NCI-H146 treated with DMSO at 0.1 percent for 48 hours (cell line): Measurements from ENCODE around the gene TSPAN17.

Experiments used
- DNase-seq: peaks from one replicate; lab custom pipeline; 2025; ENCODE audit not compliant: unreplicated experiment; lab: John Stamatoyannopoulos, UW

Gene TSPAN17

GRCh38 chr5:176639981-176640380 is 7.3 kb upstream of the TSPAN17 start:
- DNase-seq, result no peak

DNA sequence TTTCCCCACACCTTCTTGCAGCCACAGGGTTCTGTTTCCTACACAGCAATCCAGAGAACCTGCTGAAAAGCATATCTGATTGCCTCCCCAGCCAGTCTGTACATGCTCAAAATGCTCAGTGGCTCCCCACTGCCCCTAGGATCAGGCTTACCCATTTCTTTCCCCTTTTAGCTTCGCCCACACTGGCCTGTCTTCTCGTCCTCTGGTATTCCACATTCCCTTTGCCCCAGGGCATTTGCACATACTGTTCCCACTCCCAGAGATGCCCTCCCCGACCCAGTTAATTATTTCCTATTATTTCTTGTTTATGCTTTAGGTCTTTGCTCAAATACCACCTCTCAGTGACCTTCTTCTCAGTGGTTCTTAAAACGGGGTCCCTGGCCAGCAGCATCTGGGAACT is 6.7 kb upstream of the TSPAN17 start:
- DNase-seq, result no peak

DNA sequence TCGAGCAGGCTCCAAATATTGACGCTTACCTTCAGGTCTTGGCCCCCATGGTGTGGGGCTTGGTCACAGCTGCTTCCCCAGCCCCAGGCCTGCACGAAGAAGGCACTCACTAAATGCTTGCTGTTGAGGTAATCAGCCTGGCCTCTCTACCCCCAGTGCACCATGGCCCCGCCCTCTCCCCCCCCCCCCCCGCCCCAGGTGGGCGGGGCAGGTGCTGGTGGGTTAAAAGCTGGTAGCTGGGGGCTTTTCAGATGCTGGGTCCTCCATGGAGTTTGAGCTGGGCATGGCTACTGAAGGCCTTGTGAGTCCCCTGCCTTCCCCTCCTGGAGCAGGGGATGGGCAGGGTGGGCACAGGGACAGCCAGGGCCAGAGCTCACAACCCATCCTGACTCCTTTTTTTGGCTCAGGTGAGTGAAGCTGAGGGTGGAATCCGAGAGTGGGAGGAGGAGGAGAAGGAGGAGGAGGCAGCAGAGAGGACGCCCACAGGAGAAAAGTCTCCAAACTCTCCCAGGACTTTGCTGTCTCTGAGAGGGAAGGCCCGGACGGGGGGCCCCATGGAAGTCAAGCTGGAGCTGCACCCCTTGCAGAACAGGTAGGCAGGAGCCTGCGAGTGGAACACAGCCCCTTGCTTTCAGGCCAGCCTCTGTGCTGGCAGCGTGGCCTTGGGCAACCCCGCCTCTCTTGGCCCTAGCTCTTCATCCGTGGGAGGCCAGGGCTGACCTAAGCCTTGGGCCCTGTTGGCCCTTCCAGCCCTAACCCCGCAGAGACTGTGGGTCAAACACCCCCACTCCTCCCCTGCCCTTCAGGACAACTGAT is 4.4 kb upstream of the TSPAN17 start:
- no peak for DNase-seq

DNA sequence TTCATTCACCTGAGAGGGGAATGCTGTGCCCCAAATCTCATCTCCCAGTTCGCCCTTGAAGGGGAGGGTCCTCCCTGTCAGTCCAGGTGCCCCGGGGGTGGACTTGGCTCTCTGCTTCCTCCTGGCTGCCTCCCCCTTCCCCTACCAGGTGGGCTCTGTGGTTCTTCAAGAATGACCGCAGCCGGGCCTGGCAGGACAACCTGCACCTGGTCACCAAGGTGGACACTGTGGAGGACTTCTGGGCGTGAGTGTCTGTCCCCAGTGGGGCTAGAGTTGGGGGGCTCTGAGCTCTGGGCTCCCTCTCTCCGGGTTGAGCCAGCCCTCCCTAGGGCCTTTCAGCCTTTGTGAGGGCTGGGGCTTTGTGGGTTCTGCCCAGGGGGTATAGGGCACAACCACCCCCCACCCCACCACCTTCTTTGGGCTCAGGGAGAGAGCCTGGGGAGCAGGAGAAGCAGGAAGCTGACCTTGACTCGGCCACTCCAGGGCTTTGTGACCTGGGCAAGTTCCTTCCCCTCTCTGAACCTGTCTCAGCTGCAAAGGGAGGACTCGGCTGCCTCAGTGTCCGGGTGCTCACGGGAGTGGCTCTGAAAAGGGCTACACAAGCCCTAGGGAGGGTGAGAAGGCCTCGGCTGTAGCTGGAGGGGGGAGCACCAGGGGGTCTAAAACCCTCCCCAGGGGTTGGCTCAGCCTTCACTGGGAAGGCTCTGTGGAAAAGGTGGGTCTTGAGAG is 3.6 kb upstream of the TSPAN17 start:
- DNase-seq, result no peak

DNA sequence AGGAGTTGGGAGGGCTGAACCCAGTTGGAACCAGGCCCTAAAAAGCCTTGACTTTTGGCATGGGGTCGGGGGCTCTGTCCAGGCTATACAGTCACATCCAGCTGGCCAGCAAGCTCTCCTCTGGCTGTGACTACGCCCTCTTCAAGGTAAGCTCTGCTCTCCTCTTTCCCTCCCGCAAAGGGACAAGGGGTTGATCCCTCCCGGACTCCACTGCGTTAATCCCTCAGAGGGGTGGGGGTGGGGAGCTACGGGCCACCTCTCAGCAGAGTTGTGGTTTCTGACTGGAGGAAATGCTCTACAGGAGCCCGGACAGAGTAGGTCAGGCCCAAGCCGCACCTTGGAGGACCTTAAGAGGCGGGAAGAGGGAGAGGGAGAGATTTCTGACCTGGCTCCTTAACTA is 3.0 kb upstream of the TSPAN17 start:
- DNase-seq, result no peak

DNA sequence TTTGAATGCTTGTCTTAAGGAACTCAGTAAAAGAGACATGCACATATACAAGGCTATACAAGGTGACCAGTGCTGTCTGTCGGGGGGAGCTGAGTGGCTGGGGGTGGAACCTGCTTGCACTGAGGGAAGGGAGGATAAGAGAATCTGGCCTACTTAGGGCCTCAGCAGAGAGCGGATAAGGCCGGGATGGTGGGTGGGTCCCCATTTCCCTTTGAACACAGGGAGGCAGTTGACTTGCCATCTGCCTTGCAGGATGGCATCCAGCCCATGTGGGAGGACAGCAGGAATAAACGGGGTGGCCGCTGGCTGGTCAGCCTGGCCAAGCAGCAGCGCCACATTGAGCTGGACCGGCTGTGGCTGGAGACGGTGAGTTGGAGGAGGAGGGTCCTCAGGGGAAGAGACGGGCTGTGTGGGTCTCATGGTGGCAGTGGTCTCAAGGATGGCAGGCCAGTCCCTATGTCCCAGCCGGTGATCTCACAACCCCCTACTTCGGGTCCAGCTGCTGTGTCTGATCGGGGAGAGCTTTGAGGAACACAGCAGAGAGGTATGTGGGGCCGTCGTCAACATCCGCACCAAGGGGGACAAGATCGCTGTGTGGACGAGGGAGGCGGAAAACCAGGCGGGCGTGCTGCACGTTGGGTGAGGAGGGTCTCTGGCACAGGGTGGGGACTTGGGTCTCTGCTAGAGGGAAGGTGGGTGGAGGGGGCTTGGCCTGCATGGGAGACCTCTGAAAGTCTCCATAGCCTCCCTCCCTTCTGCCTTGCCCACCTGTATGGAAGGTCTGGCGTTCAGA is 2.2 kb upstream of the TSPAN17 start:
- DNase-seq, result no peak

GRCh38 chr5:176646049-176646706 is 1.1 kb upstream of the TSPAN17 start:
- DNase-seq, result no peak

- DNase-seq, result no peak
Measured at GRCh38 chr5:176646707-176647029, 616 bp upstream of the TSPAN17 start.

DNA sequence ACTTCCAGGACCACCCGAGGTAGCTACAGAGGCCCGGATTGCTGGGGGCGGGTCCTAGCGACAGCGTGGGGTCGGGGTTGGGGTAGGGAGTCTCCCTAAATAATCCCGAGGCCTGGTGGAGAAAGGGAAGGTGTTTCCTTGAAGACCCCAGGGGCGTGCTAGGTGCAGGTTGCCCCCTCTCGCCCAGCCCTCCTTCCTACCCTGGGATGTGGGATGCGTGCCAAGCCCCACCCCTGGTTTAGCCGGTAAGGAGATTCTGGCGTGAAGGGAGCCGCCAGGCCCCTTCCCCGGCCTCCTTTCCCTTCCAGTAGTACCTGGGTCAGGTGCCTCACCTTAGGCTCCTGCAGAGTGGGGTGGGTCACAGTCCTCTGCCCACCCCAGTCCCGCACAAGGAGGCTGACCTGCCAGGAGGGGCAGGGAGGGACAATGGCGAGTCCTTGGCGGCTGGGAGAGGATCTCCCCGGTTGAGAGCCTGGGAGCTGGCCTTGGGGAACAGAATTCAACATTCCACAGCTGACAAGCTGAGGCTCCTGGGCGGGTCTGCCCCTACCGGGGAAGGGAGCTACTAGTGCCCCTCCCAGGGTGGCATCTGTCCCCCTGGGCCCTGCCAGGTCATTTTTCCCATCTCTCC is 674 bp downstream of the TSPAN17 start:
- no peak for DNase-seq

- DNase-seq, result no peak
Measured at GRCh38 chr5:176648474-176649194, 1.4 kb downstream of the TSPAN17 start.

GRCh38 chr5:176650354-176650884 is 3.1 kb downstream of the TSPAN17 start:
- DNase-seq, result no peak

DNA sequence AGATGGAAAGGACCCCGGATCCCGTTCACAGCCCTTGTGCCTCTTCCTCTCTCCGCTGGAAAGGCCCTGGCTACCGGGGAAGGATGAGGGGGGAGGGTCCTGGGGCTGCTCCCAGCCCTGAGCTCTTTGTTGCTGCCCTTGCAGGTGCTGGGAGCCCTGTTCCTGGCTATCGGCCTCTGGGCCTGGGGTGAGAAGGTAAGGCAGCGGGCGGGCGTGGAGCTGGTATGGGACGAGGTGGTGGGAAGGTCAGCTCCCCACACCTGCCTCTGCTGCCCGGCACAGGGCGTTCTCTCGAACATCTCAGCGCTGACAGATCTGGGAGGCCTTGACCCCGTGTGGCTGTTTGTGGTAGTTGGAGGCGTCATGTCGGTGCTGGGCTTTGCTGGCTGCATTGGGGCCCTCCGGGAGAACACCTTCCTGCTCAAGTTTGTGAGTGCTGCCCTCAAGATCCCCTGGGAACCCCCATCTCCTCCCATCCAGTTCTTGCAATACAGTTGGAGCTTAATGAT is 4.2 kb downstream of the TSPAN17 start:
- DNase-seq, result no peak

GRCh38 chr5:176652136-176652535 is 4.9 kb downstream of the TSPAN17 start:
- no peak for DNase-seq

DNA sequence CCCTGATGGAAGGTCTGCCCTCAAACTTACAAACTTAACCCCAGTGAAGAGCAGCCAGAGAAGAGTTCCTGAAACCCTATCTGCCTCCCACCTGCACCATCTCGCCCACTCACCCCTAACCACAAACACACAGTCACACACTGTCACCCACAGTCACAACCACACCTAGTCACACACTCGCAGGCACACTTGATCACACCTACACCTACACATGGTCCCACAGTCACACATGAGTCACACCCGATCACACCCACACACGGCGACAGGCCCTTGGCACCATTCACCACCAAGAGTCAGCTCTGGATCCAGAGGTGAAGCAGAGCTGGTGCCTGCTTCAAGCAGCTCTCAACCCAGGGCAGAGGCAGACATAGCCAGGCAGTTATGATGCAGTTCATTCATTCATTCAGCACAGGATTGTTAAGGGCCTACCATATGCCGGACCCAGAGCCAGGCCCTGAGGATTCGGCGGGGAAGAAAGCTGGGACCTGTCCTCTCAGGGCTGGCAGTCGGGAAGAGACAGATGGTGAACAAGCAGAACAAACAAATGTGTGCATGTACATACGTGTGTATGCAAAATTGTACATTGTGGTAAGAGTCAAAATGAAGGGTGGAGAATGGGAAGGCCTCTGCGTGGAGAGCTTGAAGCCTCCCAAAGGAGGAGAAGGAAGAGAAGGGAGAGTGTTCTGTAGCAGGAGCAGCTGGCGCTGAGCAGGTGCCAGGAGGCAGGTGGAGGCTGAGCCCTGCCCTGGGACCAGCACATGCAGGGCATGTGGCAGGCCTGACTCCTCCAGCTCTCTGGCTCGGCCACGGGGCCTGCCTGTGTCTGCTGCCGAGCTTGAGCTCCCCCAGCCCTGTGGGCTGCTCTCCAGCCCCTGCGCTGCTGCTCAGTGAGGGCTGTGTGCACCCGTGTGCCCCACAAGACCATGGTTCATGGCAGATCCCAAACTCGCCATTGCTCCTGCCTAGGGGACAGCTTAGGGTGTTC is 6.4 kb downstream of the TSPAN17 start:
- no peak for DNase-seq

DNA sequence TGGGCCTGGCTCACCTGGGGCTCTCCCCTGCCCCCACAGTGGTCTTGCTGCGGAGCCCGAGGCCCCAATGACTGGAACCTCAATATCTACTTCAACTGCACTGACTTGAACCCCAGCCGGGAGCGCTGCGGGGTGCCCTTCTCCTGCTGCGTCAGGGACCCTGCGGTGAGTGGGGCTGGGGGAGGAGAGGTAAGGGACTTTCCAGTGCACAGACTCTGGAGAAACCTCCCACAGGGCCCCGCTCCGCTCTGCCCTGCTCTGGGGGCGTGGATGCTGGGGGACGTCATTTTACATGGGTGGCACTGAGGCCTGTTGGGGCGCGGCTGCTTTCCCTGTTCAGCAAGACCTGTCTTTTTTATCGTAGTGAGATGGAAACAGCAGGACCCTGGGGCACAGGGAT is 7.6 kb downstream of the TSPAN17 start:
- DNase-seq, result no peak

- no peak for DNase-seq
Measured at GRCh38 chr5:176656467-176656990, 9.2 kb downstream of the TSPAN17 start.

GRCh38 chr5:176658007-176658599 is 10.8 kb downstream of the TSPAN17 start:
- DNase-seq, result peak; percentile 3
